Coronary artery (tissue), 2 donors: ENCODE data around the gene SLC4A2.

Experiments used
- DNase-seq: peaks from one replicate; pipeline ENCODE4 v3.0.0-alpha.2; 2017; ENCODE audit warnings: low spot score
- H3K27ac ChIP-seq, 2 donors: fragments of 200-600 bp; sonication (generic); one replicate each; pipeline ENCODE4 v1.5.1; 2016 to 2019
- H3K4me3 ChIP-seq: fragments of 200-600 bp; sonication (generic); 2 replicates; pipeline ENCODE4 v1.5.1; 2016; ENCODE audit warnings: mild to moderate bottlenecking, moderate library complexity
- CTCF ChIP-seq: fragments of 200-600 bp; sonication (generic); IDR thresholded peaks from one replicate; pipeline ENCODE4 v1.5.1; 2019; ENCODE audit warnings: antibody characterized with exemption

SLC4A2 gene

DNA sequence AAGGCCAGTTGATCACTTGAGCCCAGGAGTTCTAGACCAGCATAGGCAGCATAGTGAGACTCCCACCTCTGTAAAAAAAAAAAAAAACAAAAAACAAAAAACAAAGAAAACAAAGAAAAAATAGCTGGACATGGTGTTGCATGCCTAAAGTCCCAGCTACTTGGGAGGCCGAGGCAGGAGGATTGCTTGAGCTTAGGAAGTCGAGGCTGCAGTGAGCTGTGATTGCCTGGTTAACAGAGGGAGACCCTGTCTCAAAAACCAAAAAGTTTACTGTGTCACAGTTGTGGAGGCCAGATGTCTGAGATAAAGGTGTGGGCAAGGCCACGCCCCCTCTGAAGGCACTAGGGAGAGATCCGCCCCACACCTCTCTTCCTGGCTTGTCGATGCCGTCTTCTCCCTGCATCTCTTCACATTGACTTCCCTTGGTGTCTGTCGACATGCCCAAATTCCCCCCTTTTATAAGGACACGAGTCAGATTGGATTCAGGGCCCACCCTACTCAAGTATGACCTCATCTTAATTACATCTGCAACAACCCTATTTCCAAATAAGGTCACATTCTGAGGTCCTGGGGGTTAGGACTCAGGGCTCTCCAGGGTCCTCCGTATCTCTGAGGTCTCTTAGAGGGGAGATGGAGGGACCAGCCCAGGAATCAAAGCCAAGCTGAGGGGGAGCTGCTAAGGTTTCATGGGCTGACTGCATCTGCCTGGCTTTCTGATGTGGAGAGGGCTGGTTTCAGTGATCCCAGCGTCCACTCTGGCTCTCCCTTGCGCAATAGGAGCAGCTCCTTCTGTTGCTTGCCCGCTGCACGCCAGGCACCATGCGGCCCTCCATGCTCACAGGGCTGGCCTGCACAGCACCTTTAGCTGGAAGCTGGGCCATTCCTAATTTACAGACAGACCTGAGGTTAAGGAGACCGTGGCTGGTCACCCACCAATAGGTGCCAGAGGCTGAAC lies 50.0 kb downstream of the SLC4A2 start:
- Histone ChIP-seq H3K27ac (peak overlapping the region in 1 of 2 donors; percentile 1), H3K4me3 (no peak overlapping the region)
- TF ChIP-seq CTCF: no peak
- DNase-seq: no peak

GRCh38 chr7:151110236-151110940 lies 51.0 kb downstream of the SLC4A2 start:
- Histone ChIP-seq H3K4me3 (no peak overlapping the region), H3K27ac (peak overlapping the region in 1 of 2 donors; percentile 7)
- TF ChIP-seq CTCF: no peak
- DNase-seq: no peak

- Histone ChIP-seq H3K27ac (peak overlapping the region in 1 of 2 donors; percentile 7), H3K4me3 (no peak overlapping the region)
- DNase-seq: no peak
- TF ChIP-seq CTCF: peak; percentile 91
These were observed 51.7 kb downstream of the SLC4A2 start for GRCh38 chr7:151110941-151111645.

- TF ChIP-seq CTCF: no peak
- DNase-seq: no peak
- H3K27ac ChIP-seq: no peak overlapping the region
- H3K4me3 ChIP-seq: no peak overlapping the region
These were observed 54.2 kb downstream of the SLC4A2 start for GRCh38 chr7:151113344-151114150.

DNA sequence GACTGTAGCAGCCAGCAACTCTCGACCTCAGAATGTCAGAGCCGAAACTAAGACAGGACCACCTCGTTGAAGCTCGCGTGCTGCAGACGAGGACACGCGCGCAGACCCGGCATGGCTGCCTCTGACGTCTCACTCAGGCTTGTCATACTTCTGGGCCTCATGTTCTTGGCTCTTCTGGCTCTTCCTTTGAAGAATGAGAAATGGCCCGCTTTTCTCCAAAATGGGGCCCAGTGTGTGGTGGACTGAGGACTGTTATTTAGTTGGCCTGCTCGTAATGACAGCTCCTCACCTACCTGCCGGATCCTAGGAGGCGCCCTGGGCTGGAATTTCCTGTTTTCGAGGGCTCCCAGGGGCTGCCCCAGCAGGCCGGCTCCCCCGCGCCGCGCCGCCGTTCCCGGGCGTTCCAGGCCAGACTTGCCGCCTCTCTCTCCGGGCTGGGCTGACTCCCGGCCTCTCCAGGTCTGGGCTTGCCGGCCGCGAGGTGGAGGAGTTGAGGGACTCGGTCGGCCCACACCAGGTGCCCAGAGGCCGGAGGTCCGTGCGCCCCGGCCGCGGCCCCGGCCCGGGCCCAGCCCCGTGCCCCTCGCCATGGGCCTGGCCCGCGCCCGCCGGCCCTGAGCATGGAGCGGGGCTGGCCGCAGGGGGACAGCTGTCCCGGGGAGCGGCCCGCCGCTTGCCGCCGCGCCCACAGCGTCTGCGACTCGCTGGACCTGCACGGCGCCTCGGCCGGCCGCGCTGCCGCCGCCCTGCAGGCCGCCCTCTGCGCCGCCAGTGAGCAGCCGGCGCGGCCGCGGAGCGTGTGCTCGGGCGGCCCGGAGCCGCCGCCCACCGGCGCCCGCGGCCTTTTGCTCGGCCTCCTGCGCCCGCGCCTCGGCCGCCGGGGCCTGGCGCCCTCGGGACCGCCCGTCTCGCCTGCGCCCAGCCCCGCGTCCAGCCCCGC lies 55.0 kb downstream of the SLC4A2 start:
- H3K4me3 ChIP-seq: peak overlapping the region; percentile 64
- no peak for TF ChIP-seq CTCF
- DNase-seq: no peak
- H3K27ac ChIP-seq: no peak overlapping the region
